ENCODE measurements around the gene TBC1D24.

The TBC1D24 gene

GRCh38 chr16:2450975-2451381, 23.9 kb upstream of the TBC1D24 start:
- H3K9ac ChIP-seq (ENCODE audit: low read length): no peak overlapping the region
- no peak overlapping the region for H3K4me2 ChIP-seq (ENCODE audit: low read depth, low read length)
- H2AFZ ChIP-seq (ENCODE audit: low read length): no peak overlapping the region
- H3F3A ChIP-seq (ENCODE audit: insufficient read depth, low read length): no peaks in the 10 kb centered on the region
- no peaks in the 10 kb centered on the region for H4K20me1 ChIP-seq (ENCODE audit: insufficient read depth, low read length)
- H3K27me3 ChIP-seq (replicated peaks; ENCODE audit: insufficient read depth, low read length): no peaks in the 10 kb centered on the region
- no peak for DNase-seq
- peaks cover 4% of the 10 kb centered on the region for H3K79me2 ChIP-seq (ENCODE audit: low read length)
- H3K36me3 ChIP-seq (replicated peaks; ENCODE audit: insufficient read depth, low read length): no peaks in the 10 kb centered on the region; the same call in 1 of the 2 replicates
- TF ChIP-seq, protein P1, sequence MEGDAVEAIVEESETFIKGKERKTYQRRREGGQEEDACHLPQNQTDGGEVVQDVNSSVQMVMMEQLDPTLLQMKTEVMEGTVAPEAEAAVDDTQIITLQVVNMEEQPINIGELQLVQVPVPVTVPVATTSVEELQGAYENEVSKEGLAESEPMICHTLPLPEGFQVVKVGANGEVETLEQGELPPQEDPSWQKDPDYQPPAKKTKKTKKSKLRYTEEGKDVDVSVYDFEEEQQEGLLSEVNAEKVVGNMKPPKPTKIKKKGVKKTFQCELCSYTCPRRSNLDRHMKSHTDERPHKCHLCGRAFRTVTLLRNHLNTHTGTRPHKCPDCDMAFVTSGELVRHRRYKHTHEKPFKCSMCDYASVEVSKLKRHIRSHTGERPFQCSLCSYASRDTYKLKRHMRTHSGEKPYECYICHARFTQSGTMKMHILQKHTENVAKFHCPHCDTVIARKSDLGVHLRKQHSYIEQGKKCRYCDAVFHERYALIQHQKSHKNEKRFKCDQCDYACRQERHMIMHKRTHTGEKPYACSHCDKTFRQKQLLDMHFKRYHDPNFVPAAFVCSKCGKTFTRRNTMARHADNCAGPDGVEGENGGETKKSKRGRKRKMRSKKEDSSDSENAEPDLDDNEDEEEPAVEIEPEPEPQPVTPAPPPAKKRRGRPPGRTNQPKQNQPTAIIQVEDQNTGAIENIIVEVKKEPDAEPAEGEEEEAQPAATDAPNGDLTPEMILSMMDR (IDR thresholded peaks at IDR 0.05; ENCODE audit: low read length): no peak
- TF ChIP-seq EZH2 (optimal IDR thresholded peaks at IDR 0.05; ENCODE audit: low read depth, low read length): no peak
- no peak for TF ChIP-seq EZH2phosphoT487 (IDR thresholded peaks at IDR 0.05; ENCODE audit: low read length)
- H3K9me2 ChIP-seq (replicated peaks; ENCODE audit: insufficient read depth, low read length): no peaks in the 10 kb centered on the region
- no peaks in the 10 kb centered on the region for H3K9me3 ChIP-seq (replicated peaks; ENCODE audit: insufficient read depth, low read length)
- H3K4me3 ChIP-seq (ENCODE audit: low read length): no peak overlapping the region
- no peak overlapping the region for H3K27ac ChIP-seq (ENCODE audit: low read length)
- no peaks in the 10 kb centered on the region for H3K4me1 ChIP-seq (ENCODE audit: low read length)

DNA sequence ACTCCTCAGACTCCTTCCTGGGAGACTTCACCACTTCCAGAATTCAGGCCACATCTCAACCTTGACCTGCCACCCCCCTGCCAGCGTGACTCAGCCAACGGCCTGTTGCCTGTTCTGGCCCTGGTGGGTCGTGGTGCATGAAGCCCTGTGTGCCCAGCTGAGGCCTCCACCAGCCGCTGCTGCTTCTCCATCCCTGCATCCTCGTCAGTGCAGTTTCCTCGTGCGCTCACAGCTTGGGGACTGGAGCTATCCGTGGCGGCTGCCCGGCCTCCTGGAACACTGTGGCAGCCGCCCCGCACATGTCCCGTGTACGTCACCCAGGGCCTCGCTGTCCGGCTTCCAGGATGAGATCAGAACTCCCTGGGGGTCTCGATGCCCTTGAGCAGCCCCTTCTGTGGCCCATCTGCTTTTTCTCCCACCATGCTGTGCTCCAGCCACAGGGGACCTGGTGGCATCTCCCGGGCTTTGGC, 23.0 kb upstream of the TBC1D24 start:
- no peak for TF ChIP-seq EZH2phosphoT487 (IDR thresholded peaks at IDR 0.05; ENCODE audit: low read length)
- no peak for TF ChIP-seq EZH2 (optimal IDR thresholded peaks at IDR 0.05; ENCODE audit: low read depth, low read length)
- TF ChIP-seq, protein P1 (IDR thresholded peaks at IDR 0.05; ENCODE audit: low read length): no peak
- Histone ChIP-seq H3K4me2 (ENCODE audit: low read depth, low read length) (no peak overlapping the region), H3K27ac (ENCODE audit: low read length) (no peak overlapping the region), H3K9me3 (replicated peaks; ENCODE audit: insufficient read depth, low read length) (no peaks in the 10 kb centered on the region), H3K27me3 (replicated peaks; ENCODE audit: insufficient read depth, low read length) (no peaks in the 10 kb centered on the region), H3K4me1 (ENCODE audit: low read length) (no peaks in the 10 kb centered on the region), H3K9ac (ENCODE audit: low read length) (no peak overlapping the region), H2AFZ (ENCODE audit: low read length) (no peak overlapping the region), H3F3A (ENCODE audit: insufficient read depth, low read length) (no peaks in the 10 kb centered on the region), H4K20me1 (ENCODE audit: insufficient read depth, low read length) (no peaks in the 10 kb centered on the region), H3K4me3 (ENCODE audit: low read length) (no peak overlapping the region), H3K9me2 (replicated peaks; ENCODE audit: insufficient read depth, low read length) (no peaks in the 10 kb centered on the region), H3K36me3 (replicated peaks; ENCODE audit: insufficient read depth, low read length) (no peaks in the 10 kb centered on the region; the same call in none of the 2 replicates), H3K79me2 (ENCODE audit: low read length) (no peaks in the 10 kb centered on the region; the same call in 1 of the 2 replicates)
- no peak for DNase-seq

DNA sequence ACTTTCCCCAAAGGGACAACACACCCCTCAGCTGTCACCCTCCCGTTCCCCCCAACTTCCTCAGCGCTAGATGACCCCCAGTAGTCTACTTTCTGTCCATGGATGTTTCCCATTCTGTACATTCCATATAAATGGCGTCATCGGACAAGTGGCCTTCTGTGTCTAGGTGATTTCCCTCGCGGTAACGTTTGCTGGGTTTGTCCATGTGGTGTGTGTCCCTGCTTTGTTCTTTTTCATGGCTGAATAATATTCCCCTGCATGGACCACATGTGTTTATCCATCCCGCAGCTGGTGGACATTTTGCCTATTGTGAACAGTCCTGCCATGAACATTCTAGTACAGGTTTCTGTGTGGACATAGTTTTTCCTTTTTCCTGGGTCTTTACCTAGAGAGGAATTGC, 22.3 kb upstream of the TBC1D24 start:
- Histone ChIP-seq H3K79me2 (ENCODE audit: low read length) (no peaks in the 10 kb centered on the region; the same call in 1 of the 2 replicates), H3K9me3 (replicated peaks; ENCODE audit: insufficient read depth, low read length) (no peaks in the 10 kb centered on the region), H3K4me3 (ENCODE audit: low read length) (no peak overlapping the region), H3F3A (ENCODE audit: insufficient read depth, low read length) (peaks cover 3% of the 10 kb centered on the region), H3K9ac (ENCODE audit: low read length) (no peak overlapping the region), H3K9me2 (replicated peaks; ENCODE audit: insufficient read depth, low read length) (no peaks in the 10 kb centered on the region), H3K4me2 (ENCODE audit: low read depth, low read length) (no peak overlapping the region), H3K27ac (ENCODE audit: low read length) (no peak overlapping the region), H4K20me1 (ENCODE audit: insufficient read depth, low read length) (no peaks in the 10 kb centered on the region), H3K36me3 (replicated peaks; ENCODE audit: insufficient read depth, low read length) (no peaks in the 10 kb centered on the region; the same call in none of the 2 replicates), H2AFZ (ENCODE audit: low read length) (no peak overlapping the region), H3K4me1 (ENCODE audit: low read length) (no peaks in the 10 kb centered on the region), H3K27me3 (replicated peaks; ENCODE audit: insufficient read depth, low read length) (no peaks in the 10 kb centered on the region)
- DNase-seq: no peak
- TF ChIP-seq, protein P1 (IDR thresholded peaks at IDR 0.05; ENCODE audit: low read length): no peak
- TF ChIP-seq EZH2phosphoT487 (IDR thresholded peaks at IDR 0.05; ENCODE audit: low read length) (no peak), EZH2 (optimal IDR thresholded peaks at IDR 0.05; ENCODE audit: low read depth, low read length) (no peak)

Measured in MM.1S (cell line).